IMR-90 (cell line): Measurements from ENCODE around the gene ACP2. TPM values are rescaled to one million over a fixed set of nuclear protein-coding genes. Genes with fewer than 3 reads are reported as not detected.

Experiments used
- ATAC-seq: fragments of 200-7000 bp; cut with Tn5 transposase; 2 replicates; pipeline ENCODE4 v1.9.1; 2020; ENCODE audit warnings: low read depth, mild to moderate bottlenecking, moderate library complexity
- BruUV-seq: library from RNA; stranded (reverse); fragments of 400-500 nt; replicated peaks from 2 replicates; lab custom pipeline; 2021; lab: Mats Ljungman, UMichigan
- CTCF ChIA-PET: fragments of 300-600 bp; formaldehyde crosslinking; extraction: SDS; loops from one replicate; lab custom pipeline; 2021; ENCODE audit warnings: antibody characterized with exemption; lab: Yijun Ruan, JAX
- POLR2A ChIA-PET: fragments of 300-600 bp; sonication (Branson Sonifier 250); formaldehyde crosslinking; loops from one replicate; lab custom pipeline; 2022; ENCODE audit warnings: antibody characterized with exemption; ENCODE audit not compliant: unreplicated experiment; lab: Charles Lee
- DNase-seq: peaks from one replicate; pipeline ENCODE4 v3.0.0; 2013
- H2AFZ ChIP-seq: replicated peaks from 2 replicates; pipeline ENCODE3; 2013; ENCODE audit warnings: low read length, mild to moderate bottlenecking; ENCODE audit not compliant: poor library complexity
- H2AK5ac ChIP-seq: 2 replicates; pipeline ENCODE4 v1.6.1; 2013; ENCODE audit warnings: low read depth, low read length, inconsistent platforms
- H2AK9ac ChIP-seq: replicated peaks from 2 replicates; pipeline ENCODE3; 2013; ENCODE audit warnings: mild to moderate bottlenecking, low read depth, low read length, moderate library complexity; ENCODE audit not compliant: poor library complexity
- H2BK120ac ChIP-seq: 2 replicates; pipeline ENCODE4 v1.6.1; 2013; ENCODE audit warnings: low read depth, low read length, inconsistent platforms
- H2BK15ac ChIP-seq: 3 replicates; pipeline ENCODE4 v1.6.1; 2013; ENCODE audit warnings: low read depth, low read length, inconsistent platforms
- H2BK20ac ChIP-seq: 2 replicates; pipeline ENCODE4 v1.6.1; 2013; ENCODE audit warnings: low read depth, mild to moderate bottlenecking, inconsistent platforms, low read length, moderate library complexity
- H2BK5ac ChIP-seq: 2 replicates; pipeline ENCODE4 v1.6.1; 2013; ENCODE audit warnings: mild to moderate bottlenecking, low read depth, low read length, inconsistent platforms; ENCODE audit not compliant: poor library complexity, severe bottlenecking
- H3K14ac ChIP-seq: replicated peaks from 2 replicates; pipeline ENCODE4 v1.6.1; 2013; ENCODE audit warnings: low read depth, low read length, inconsistent platforms
- H3K18ac ChIP-seq: 2 replicates; pipeline ENCODE4 v1.6.1; 2013; ENCODE audit warnings: low read depth, low read length, control low read depth
- H3K23ac ChIP-seq: 2 replicates; pipeline ENCODE4 v1.6.1; 2013; ENCODE audit warnings: low read depth, low read length, inconsistent platforms
- H3K27ac ChIP-seq: 2 replicates; pipeline ENCODE4 v1.5.1; 2013; ENCODE audit warnings: mild to moderate bottlenecking, control low read depth, low read length; ENCODE audit not compliant: insufficient read depth
- H3K27me3 ChIP-seq: 2 replicates; pipeline ENCODE4 v1.6.1; 2013; ENCODE audit warnings: low read length; ENCODE audit not compliant: control insufficient read depth, insufficient read depth
- H3K36me3 ChIP-seq: 2 replicates; pipeline ENCODE4 v1.6.1; 2013; ENCODE audit warnings: low read length, mixed read lengths; ENCODE audit not compliant: control insufficient read depth, insufficient read depth
- H3K4ac ChIP-seq: 2 replicates; pipeline ENCODE4 v1.6.1; 2013; ENCODE audit warnings: low read depth, low read length, inconsistent platforms
- H3K4me1 ChIP-seq: 2 replicates; pipeline ENCODE4 v1.6.1; 2013; ENCODE audit warnings: low read length, mixed read lengths; ENCODE audit not compliant: control insufficient read depth, insufficient read depth
- H3K4me2 ChIP-seq: 2 replicates; pipeline ENCODE4 v1.6.1; 2013; ENCODE audit warnings: low read depth, mild to moderate bottlenecking, control low read depth, low read length, moderate library complexity
- H3K4me3 ChIP-seq: 2 replicates; pipeline ENCODE4 v1.5.1; 2013; ENCODE audit warnings: low read depth, mild to moderate bottlenecking, control low read depth, low read length, moderate library complexity; ENCODE audit not compliant: insufficient read depth
- H3K56ac ChIP-seq: 2 replicates; pipeline ENCODE4 v1.6.1; 2013; ENCODE audit warnings: low read length, inconsistent platforms; ENCODE audit not compliant: insufficient read depth; ENCODE audit errors: extremely low read depth
- H3K79me1 ChIP-seq, 2 experiments: 2 replicates each; pipeline ENCODE4 v1.6.1; 2013; ENCODE audit warnings: low read length in 2 of 2, inconsistent platforms in 1 of 2, low read depth in 1 of 2
- H3K9ac ChIP-seq: 2 replicates; pipeline ENCODE4 v1.6.1; 2013; ENCODE audit warnings: low read depth, low read length, control low read depth
- H3K9me1 ChIP-seq: 2 replicates; pipeline ENCODE4 v1.6.1; 2013; ENCODE audit warnings: low read length, inconsistent platforms; ENCODE audit not compliant: insufficient read depth
- H3K9me3 ChIP-seq: 2 replicates; pipeline ENCODE4 v1.6.1; 2013; ENCODE audit warnings: low read length; ENCODE audit not compliant: control insufficient read depth, insufficient read depth
- H4K20me1 ChIP-seq: 2 replicates; pipeline ENCODE4 v1.6.1; 2013; ENCODE audit warnings: low read length, inconsistent platforms; ENCODE audit not compliant: insufficient read depth
- H4K5ac ChIP-seq: 2 replicates; pipeline ENCODE4 v1.6.1; 2013; ENCODE audit warnings: mild to moderate bottlenecking, low read depth, low read length, control low read depth
- H4K8ac ChIP-seq, 2 experiments: 2 replicates each; pipeline ENCODE4 v1.6.1; 2013; ENCODE audit warnings: low read depth in 2 of 2, low read length in 2 of 2, control low read depth in 1 of 2, inconsistent platforms in 1 of 2
- H4K91ac ChIP-seq: 2 replicates; pipeline ENCODE4 v1.6.1; 2013; ENCODE audit warnings: low read depth, low read length, inconsistent platforms; ENCODE audit not compliant: insufficient read depth
- BHLHE40 ChIP-seq: fragments of 150-350 bp; IDR thresholded peaks from 2 replicates; pipeline ENCODE4 v1.6.1; 2016; ENCODE audit warnings: mild to moderate bottlenecking, low read depth, low read length
- CEBPB ChIP-seq: IDR thresholded peaks from 2 replicates; pipeline ENCODE4 v1.6.1; 2012; ENCODE audit warnings: low read depth, low read length, improper control_type of control experiment
- CHD1 ChIP-seq: IDR thresholded peaks from 2 replicates; pipeline ENCODE4 v1.6.1; 2012; ENCODE audit warnings: low read depth, low read length, improper control_type of control experiment
- MAFK ChIP-seq: IDR thresholded peaks from 2 replicates; pipeline ENCODE4 v1.6.1; 2012; ENCODE audit warnings: low read depth, low read length, improper control_type of control experiment
- MAZ ChIP-seq: IDR thresholded peaks from 2 replicates; pipeline ENCODE4 v1.6.1; 2012; ENCODE audit warnings: low read depth, mild to moderate bottlenecking, low read length, improper control_type of control experiment, moderate library complexity, borderline replicate concordance
- NFE2L2 ChIP-seq: fragments of 150-350 bp; IDR thresholded peaks from 2 replicates; pipeline ENCODE4 v1.6.1; 2016; ENCODE audit warnings: low read depth, mild to moderate bottlenecking, low read length
- POLR2A ChIP-seq: IDR thresholded peaks from 2 replicates; pipeline ENCODE4 v1.6.1; 2012; ENCODE audit warnings: mild to moderate bottlenecking, low read depth, low read length
- RAD21 ChIP-seq: IDR thresholded peaks from 2 replicates; pipeline ENCODE4 v1.6.1; 2012; ENCODE audit warnings: low read length, improper control_type of control experiment
- RFX5 ChIP-seq: IDR thresholded peaks from 2 replicates; pipeline ENCODE4 v1.8.0; 2012; ENCODE audit warnings: low read depth, mild to moderate bottlenecking, low read length, moderate library complexity
- SMC3 ChIP-seq: fragments of 150-350 bp; IDR thresholded peaks from 2 replicates; pipeline ENCODE4 v1.6.1; 2016; ENCODE audit warnings: low read depth, mild to moderate bottlenecking, antibody characterized with exemption, low read length, moderate library complexity
- WGBS, 2 experiments: methylation state at CpG; one replicate each; pipeline versions ENCODE4 v1.1.5 to v1.1.7; 2013; ENCODE audit warnings: missing lambda C conversion rate in 2 of 2; ENCODE audit not compliant: insufficient read length in 1 of 2; ENCODE audit errors: extremely low coverage in 2 of 2; 5-methylcytosine and 5-hydroxymethylcytosine counted together
- dilution Hi-C: fragments of 300-500 bp; cut with HindIII; formaldehyde crosslinking; loops from one replicate; pipeline ENCODE4 v1.14.3; 2018; ENCODE audit warnings: low sequenced_read_pairs; ENCODE audit not compliant: unreplicated experiment
- in situ Hi-C: fragments of 300-500 bp; cut with MboI; formaldehyde crosslinking; loops from 3 replicates; pipeline ENCODE4 v1.14.3; 2019; ENCODE audit warnings: low sequenced_read_pairs, inconsistent platforms, mixed read lengths
- intact Hi-C: fragments of 100-400 bp; cut with micrococcal nuclease; formaldehyde crosslinking; loops from 2 replicates; pipeline ENCODE4 v1.10.0; 2022
- polyA plus RNA-seq, 3 experiments: library from polyadenylated mRNA; depleted of rRNA; stranded (reverse); fragments of >200 nt; gene quantifications; 2 replicates each; pipeline ENCODE4 v1.2.3, GENCODE V29; 2012; ENCODE audit warnings: low replicate concordance in 1 of 3
- total RNA-seq: library from RNA; depleted of rRNA; stranded (reverse); fragments of >200 nt; gene quantifications from 2 replicates; pipeline ENCODE4 v1.2.3, GENCODE V29; 2012
- TF ChIP-seq, protein P1 (sequence below): conservative IDR thresholded peaks from 2 replicates; pipeline ENCODE4 v1.5.1; 2012; ENCODE audit warnings: mild to moderate bottlenecking, low read depth, low read length, improper control_type of control experiment
- TF ChIP-seq, protein P2 (sequence below): fragments of 150-350 bp; IDR thresholded peaks from 2 replicates; pipeline ENCODE4 v1.6.1; 2016; ENCODE audit warnings: low read depth, mild to moderate bottlenecking, low read length, moderate library complexity, borderline replicate concordance
- TF ChIP-seq, protein P3 (sequence below): fragments of 150-350 bp; IDR thresholded peaks from 2 replicates; pipeline ENCODE4 v1.6.1; 2017; ENCODE audit warnings: mild to moderate bottlenecking, antibody characterized with exemption, low read length, low read depth

The ACP2 gene
- total and polyA plus RNA-seq, 2 of the 4 experiments (the other 2 are of a cell fraction): 17.7 to 23.6 TPM

DNA sequence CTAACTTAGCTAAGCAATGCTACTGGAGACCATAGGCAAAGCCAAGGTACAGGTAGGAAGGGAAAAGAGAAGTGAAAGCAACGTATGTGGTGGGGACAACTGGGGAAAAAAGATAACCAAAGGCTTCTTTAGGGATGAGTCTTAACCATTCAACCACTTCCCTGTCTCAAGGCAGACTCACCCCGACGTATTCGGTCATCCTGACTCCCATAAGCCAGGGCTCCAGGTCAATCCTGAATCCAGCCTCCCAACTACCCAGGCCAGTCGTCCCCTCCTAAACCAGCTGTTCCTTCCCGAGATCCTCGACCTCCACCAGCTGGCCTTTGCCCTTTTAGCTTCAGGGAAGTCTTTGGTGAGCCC lies 330 bp downstream of the ACP2 start:
- in situ Hi-C loops (no loop called here), dilution Hi-C loops (no loop called here), intact Hi-C loops (loop anchor here (2.0 kb wide), 1 partner anchor 33 kb away; the partner anchor contains the start of gene DDB2)
- H3K23ac ChIP-seq: peak overlapping the region; percentile 83
- H3K14ac ChIP-seq: peak overlapping the region; percentile 99
- H2BK15ac ChIP-seq: peak overlapping the region; percentile 65; the same call in 2 of the 3 replicates
- H3K79me1 ChIP-seq: peaks cover 29 to 42% of the 10 kb centered on the region in 2 experiments
- H3K18ac ChIP-seq: peak overlapping the region; percentile 21
- ChIA-PET CTCF (interaction anchor here (0.6 to 1.7 kb wide), 4 partner anchors 9 to 187 kb away, joined by 3 to 7 read pairs (median 5); partner anchors contain the start of gene NR1H3), POLR2A (interaction anchor here (1.2 kb wide), 1 partner anchor 13 kb away, joined by 4 read pairs; no protein-coding TSS in a partner anchor)
- peaks cover 15% of the 10 kb centered on the region for H3K36me3 ChIP-seq
- H3K27me3 ChIP-seq: no peaks in the 10 kb centered on the region
- H3K27ac ChIP-seq: peak overlapping the region; percentile 86
- H2BK20ac ChIP-seq: peak overlapping the region; percentile 18; the same call in 1 of the 2 replicates
- WGBS, 2 experiments: 0% methylated on average over 6 of the region's 7 CpGs; no CpG with 5 or more reads in 1 of the 2 experiments
- DNase-seq (peak; percentile 57), ATAC-seq (peak; percentile 55)
- H4K5ac ChIP-seq: peak overlapping the region; percentile 64
- peak overlapping the region; percentile 83 to 96 for H4K8ac ChIP-seq
- H4K91ac ChIP-seq: peak overlapping the region; percentile 75
- H3K56ac ChIP-seq: peak overlapping the region; percentile 81
- H3K4me1 ChIP-seq: peaks cover 10% of the 10 kb centered on the region
- H2BK5ac ChIP-seq: peak overlapping the region; percentile 77
- no peaks in the 10 kb centered on the region for H3K9me3 ChIP-seq
- peaks cover 12% of the 10 kb centered on the region for H3K9me1 ChIP-seq
- TSS peak; percentile 60 for BruUV-seq
- peak overlapping the region; percentile 71 for H2BK120ac ChIP-seq
- H3K4me2 ChIP-seq: peak overlapping the region; percentile 69
- no peak for TF ChIP-seq RAD21
- TF ChIP-seq, protein P1, sequence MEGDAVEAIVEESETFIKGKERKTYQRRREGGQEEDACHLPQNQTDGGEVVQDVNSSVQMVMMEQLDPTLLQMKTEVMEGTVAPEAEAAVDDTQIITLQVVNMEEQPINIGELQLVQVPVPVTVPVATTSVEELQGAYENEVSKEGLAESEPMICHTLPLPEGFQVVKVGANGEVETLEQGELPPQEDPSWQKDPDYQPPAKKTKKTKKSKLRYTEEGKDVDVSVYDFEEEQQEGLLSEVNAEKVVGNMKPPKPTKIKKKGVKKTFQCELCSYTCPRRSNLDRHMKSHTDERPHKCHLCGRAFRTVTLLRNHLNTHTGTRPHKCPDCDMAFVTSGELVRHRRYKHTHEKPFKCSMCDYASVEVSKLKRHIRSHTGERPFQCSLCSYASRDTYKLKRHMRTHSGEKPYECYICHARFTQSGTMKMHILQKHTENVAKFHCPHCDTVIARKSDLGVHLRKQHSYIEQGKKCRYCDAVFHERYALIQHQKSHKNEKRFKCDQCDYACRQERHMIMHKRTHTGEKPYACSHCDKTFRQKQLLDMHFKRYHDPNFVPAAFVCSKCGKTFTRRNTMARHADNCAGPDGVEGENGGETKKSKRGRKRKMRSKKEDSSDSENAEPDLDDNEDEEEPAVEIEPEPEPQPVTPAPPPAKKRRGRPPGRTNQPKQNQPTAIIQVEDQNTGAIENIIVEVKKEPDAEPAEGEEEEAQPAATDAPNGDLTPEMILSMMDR: no peak
- no peak for TF ChIP-seq SMC3
- no peak for TF ChIP-seq MAZ
- TF ChIP-seq CHD1: no peak
- TF ChIP-seq BHLHE40: no peak
- TF ChIP-seq MAFK: no peak
- TF ChIP-seq, protein P2, sequence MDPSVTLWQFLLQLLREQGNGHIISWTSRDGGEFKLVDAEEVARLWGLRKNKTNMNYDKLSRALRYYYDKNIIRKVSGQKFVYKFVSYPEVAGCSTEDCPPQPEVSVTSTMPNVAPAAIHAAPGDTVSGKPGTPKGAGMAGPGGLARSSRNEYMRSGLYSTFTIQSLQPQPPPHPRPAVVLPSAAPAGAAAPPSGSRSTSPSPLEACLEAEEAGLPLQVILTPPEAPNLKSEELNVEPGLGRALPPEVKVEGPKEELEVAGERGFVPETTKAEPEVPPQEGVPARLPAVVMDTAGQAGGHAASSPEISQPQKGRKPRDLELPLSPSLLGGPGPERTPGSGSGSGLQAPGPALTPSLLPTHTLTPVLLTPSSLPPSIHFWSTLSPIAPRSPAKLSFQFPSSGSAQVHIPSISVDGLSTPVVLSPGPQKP: no peak
- no peak for TF ChIP-seq CEBPB
- no peak for TF ChIP-seq POLR2A
- no peak for TF ChIP-seq RFX5
- TF ChIP-seq NFE2L2: no peak
- TF ChIP-seq, protein P3, sequence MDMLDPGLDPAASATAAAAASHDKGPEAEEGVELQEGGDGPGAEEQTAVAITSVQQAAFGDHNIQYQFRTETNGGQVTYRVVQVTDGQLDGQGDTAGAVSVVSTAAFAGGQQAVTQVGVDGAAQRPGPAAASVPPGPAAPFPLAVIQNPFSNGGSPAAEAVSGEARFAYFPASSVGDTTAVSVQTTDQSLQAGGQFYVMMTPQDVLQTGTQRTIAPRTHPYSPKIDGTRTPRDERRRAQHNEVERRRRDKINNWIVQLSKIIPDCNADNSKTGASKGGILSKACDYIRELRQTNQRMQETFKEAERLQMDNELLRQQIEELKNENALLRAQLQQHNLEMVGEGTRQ: no peak
- peak overlapping the region; percentile 91 for H3K9ac ChIP-seq
- peak overlapping the region; percentile 93 for H3K4ac ChIP-seq
- peak overlapping the region; percentile 98 for H2AFZ ChIP-seq
- H2AK9ac ChIP-seq: peak overlapping the region; percentile 93
- peak overlapping the region; percentile 66 for H3K4me3 ChIP-seq
- no peaks in the 10 kb centered on the region for H4K20me1 ChIP-seq
- H2AK5ac ChIP-seq: peak overlapping the region; percentile 70
